ENCODE results near the gene DDTL.

The DDTL gene

DNA sequence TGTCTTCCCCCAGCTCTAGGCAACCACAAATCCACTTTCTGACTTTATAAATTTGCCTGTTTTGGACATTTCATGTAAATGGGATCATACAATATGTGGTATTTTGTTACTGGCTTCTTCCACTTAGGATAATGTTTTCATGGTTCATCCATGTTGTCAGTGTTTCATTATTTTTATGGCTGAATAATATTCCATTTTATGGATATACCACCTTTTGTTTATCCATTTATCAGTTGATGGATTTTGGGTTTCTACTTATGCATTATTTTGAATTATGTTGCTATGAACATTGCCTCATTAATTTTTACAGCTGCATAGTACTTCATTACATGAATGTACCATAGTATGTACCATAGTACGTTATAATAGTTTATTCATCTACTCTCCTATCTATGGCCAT is 49.5 kb downstream of the DDTL start:
- TF ChIP-seq EZH2 (IDR thresholded peaks at IDR 0.05; ENCODE audit: borderline replicate concordance, low read length): no peak
- TF ChIP-seq, protein P1, sequence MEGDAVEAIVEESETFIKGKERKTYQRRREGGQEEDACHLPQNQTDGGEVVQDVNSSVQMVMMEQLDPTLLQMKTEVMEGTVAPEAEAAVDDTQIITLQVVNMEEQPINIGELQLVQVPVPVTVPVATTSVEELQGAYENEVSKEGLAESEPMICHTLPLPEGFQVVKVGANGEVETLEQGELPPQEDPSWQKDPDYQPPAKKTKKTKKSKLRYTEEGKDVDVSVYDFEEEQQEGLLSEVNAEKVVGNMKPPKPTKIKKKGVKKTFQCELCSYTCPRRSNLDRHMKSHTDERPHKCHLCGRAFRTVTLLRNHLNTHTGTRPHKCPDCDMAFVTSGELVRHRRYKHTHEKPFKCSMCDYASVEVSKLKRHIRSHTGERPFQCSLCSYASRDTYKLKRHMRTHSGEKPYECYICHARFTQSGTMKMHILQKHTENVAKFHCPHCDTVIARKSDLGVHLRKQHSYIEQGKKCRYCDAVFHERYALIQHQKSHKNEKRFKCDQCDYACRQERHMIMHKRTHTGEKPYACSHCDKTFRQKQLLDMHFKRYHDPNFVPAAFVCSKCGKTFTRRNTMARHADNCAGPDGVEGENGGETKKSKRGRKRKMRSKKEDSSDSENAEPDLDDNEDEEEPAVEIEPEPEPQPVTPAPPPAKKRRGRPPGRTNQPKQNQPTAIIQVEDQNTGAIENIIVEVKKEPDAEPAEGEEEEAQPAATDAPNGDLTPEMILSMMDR (IDR thresholded peaks at IDR 0.05; ENCODE audit: low read length): no peak
- Histone ChIP-seq H3K4me2 (ENCODE audit: low read length) (no peak overlapping the region), H3K27ac (ENCODE audit: low read depth, low read length, poor library complexity, severe bottlenecking) (no peak overlapping the region), H2AFZ (ENCODE audit: low read length) (no peak overlapping the region), H4K20me1 (ENCODE audit: insufficient read depth, low read length) (no peaks in the 10 kb centered on the region), H3K9me2 (ENCODE audit: low read depth, low read length) (no peaks in the 10 kb centered on the region), H3K27me3 (ENCODE audit: insufficient read depth, low read length) (no peaks in the 10 kb centered on the region), H3K9ac (ENCODE audit: low read length) (no peak overlapping the region), H3K4me1 (ENCODE audit: insufficient read depth, low read length, severe bottlenecking) (peaks cover 21% of the 10 kb centered on the region), H3K36me3 (ENCODE audit: insufficient read depth, low read length) (peaks cover 14% of the 10 kb centered on the region), H3F3A (ENCODE audit: insufficient read depth, low read length) (no peaks in the 10 kb centered on the region), H3K79me2 (ENCODE audit: insufficient read depth, low read length) (peaks cover 42% of the 10 kb centered on the region), H3K9me3 (ENCODE audit: low read length) (peaks cover 6% of the 10 kb centered on the region; the same call in 1 of the 2 replicates), H3K4me3 (ENCODE audit: low read depth, low read length, poor library complexity, severe bottlenecking) (no peak overlapping the region)

DNA sequence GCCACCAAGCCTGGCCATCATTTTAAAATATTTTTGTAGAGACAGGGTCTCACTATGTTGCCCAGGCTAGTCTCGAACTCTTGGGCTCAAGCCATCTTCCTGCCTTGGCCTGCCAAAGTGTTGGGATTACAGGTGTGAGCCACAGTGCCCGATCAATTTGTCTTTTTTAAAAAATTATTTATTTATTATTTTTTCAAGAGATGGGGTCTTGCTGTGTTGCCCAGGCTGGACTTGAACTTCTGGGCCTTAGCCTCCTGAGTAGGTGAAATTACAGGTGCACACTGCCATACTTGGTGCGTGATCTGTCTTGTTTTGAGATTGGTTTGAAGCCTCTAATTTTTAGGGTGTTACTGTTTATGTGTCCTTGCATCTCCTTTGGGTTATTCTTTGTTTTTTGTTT is 54.6 kb downstream of the DDTL start:
- H3K27me3 ChIP-seq (ENCODE audit: insufficient read depth, low read length): no peaks in the 10 kb centered on the region
- peaks cover 24% of the 10 kb centered on the region for H3K79me2 ChIP-seq (ENCODE audit: insufficient read depth, low read length)
- no peak overlapping the region for H3K9ac ChIP-seq (ENCODE audit: low read length)
- no peak overlapping the region for H3K4me3 ChIP-seq (ENCODE audit: low read depth, low read length, poor library complexity, severe bottlenecking)
- no peak overlapping the region for H3K4me2 ChIP-seq (ENCODE audit: low read length)
- no peak overlapping the region for H3K27ac ChIP-seq (ENCODE audit: low read depth, low read length, poor library complexity, severe bottlenecking)
- H3K9me3 ChIP-seq (ENCODE audit: low read length): peaks cover 2% of the 10 kb centered on the region; the same call in 1 of the 2 replicates
- H3F3A ChIP-seq (ENCODE audit: insufficient read depth, low read length): no peaks in the 10 kb centered on the region
- H2AFZ ChIP-seq (ENCODE audit: low read length): no peak overlapping the region
- no peaks in the 10 kb centered on the region for H3K9me2 ChIP-seq (ENCODE audit: low read depth, low read length)
- peaks cover 18% of the 10 kb centered on the region for H3K36me3 ChIP-seq (ENCODE audit: insufficient read depth, low read length)
- no peaks in the 10 kb centered on the region for H3K4me1 ChIP-seq (ENCODE audit: insufficient read depth, low read length, severe bottlenecking)
- TF ChIP-seq, protein P1 (IDR thresholded peaks at IDR 0.05; ENCODE audit: low read length): no peak
- no peak for TF ChIP-seq EZH2 (IDR thresholded peaks at IDR 0.05; ENCODE audit: borderline replicate concordance, low read length)
- no peaks in the 10 kb centered on the region for H4K20me1 ChIP-seq (ENCODE audit: insufficient read depth, low read length)

All from OCI-LY1 (cell line).